C4-2B (cell line): ENCODE data around the gene MTHFD2L.

ENCODE experiments used
- CTCF ChIP-seq: fragments of 450-650 bp; conservative IDR thresholded peaks from 2 replicates; pipeline ENCODE4 v1.5.1; 2017; ENCODE audit warnings: mild to moderate bottlenecking
- ZFX ChIP-seq: fragments of 450-650 bp; IDR thresholded peaks from 2 replicates; pipeline ENCODE4 v1.6.1; 2017

GRCh38 chr4:74263551-74263950 lies 105.6 kb downstream of the MTHFD2L start:
- no peak for TF ChIP-seq CTCF
- no peak for TF ChIP-seq ZFX
